Middle frontal gyrus (tissue), 1 donor: ENCODE results near the gene KRTAP9-9.
"Not testable (repeated sequence)": the region's sequence is repeated elsewhere in the genome, so short reads cannot be mapped to it uniquely, and the experiment has no call there.

Source experiments
- DNase-seq: peaks from one replicate; pipeline ENCODE4 v3.0.0-alpha.2; 2015; ENCODE audit warnings: low spot score; ENCODE audit errors: extremely low spot score

KRTAP9-9 gene

GRCh38 chr17:41264599-41264998 lies 9.4 kb downstream of the KRTAP9-9 start:
- no peak for DNase-seq

DNA sequence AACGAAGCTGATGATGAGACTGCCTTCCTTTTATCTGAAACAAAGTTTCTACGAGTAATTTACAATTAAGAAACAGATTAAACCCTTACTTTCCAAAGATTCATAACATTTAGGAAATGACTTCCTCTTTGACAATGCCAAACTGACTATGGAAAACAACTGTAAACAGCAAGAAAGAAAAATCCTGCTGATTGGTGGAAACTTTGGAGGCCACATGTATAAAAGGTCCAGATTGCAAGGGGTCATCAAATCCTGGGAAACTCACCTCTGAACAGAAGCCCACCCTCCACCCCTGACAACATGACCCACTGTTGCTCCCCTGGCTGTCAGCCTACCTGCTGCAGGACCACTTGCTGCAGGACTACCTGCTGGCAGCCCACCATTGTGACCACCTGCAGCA lies 9.9 kb downstream of the KRTAP9-9 start, which contains the start of gene KRTAP9-6:
TSS of gene KRTAP9-6 (plus strand) at position 301 of the 400 bp plus-strand sequence. CDS start at position 301, 0 bp downstream.
- no peak for DNase-seq

DNA sequence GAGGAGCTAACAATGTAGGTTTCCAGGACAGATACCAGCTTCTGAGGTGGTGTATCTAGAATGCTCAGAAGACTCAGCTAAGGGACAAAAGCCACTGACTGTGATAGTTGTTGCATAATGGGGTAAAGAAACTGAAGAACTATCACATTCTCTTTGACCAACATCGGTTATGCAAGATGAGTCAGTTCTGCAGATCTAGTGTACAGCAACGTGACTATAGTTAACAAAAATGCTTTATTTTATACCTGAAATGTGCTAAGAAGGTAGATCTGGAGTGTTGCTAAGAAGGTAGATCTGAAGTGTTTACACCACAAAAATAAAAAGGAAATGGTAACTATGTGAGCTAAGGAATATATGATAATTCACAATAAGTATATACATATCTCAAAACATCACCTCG lies 12.5 kb downstream of the KRTAP9-9 start:
- DNase-seq = no peak

GRCh38 chr17:41271323-41271722 lies 16.1 kb downstream of the KRTAP9-9 start:
- not testable (repeated sequence) for DNase-seq

DNA sequence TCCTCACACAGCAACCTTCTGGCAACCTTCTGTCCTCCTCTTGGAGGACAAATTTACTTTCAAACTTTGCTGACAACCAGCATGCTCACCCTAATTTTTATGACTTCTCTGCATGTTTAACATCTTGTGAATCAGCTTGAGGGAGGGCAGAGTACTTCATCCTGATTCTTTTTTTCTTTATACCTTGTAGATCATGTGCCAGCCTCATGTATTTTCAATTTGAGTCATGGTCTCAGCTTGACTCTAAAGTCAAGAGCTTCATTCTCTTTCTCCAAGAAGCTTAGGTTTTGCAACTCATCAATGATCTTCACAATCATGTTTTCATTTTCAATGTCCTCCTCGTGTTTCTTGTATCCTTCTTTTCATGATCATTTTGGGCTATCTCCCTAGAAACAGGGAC lies 16.7 kb downstream of the KRTAP9-9 start:
- DNase-seq = no peak

DNA sequence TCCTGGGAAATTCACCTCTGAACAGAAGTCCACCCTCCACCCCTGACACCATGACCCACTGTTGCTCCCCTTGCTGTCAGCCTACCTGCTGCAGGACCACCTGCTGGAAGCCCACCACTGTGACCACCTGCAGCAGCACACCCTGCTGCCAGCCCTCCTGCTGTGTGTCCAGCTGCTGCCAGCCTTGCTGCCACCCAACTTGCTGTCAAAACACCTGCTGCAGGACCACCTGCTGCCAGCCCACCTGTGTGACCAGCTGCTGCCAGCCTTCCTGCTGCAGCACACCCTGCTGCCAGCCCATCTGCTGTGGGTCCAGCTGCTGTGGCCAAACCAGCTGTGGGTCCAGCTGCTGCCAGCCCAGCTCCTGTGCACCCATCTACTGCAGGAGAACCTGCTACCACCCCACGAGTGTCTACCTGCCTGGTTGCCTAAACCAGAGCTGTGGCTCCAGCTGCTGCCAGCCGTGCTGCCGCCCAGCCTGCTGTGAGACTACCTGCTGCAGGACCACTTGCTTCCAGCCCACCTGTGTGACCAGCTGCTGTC lies 20.5 kb downstream of the KRTAP9-9 start, which contains the start of gene KRTAP9-7:
TSS of gene KRTAP9-7 (plus strand) at position 51 of the 543 bp plus-strand sequence. CDS start at position 51, 0 bp downstream.
- not testable (repeated sequence) for DNase-seq

DNA sequence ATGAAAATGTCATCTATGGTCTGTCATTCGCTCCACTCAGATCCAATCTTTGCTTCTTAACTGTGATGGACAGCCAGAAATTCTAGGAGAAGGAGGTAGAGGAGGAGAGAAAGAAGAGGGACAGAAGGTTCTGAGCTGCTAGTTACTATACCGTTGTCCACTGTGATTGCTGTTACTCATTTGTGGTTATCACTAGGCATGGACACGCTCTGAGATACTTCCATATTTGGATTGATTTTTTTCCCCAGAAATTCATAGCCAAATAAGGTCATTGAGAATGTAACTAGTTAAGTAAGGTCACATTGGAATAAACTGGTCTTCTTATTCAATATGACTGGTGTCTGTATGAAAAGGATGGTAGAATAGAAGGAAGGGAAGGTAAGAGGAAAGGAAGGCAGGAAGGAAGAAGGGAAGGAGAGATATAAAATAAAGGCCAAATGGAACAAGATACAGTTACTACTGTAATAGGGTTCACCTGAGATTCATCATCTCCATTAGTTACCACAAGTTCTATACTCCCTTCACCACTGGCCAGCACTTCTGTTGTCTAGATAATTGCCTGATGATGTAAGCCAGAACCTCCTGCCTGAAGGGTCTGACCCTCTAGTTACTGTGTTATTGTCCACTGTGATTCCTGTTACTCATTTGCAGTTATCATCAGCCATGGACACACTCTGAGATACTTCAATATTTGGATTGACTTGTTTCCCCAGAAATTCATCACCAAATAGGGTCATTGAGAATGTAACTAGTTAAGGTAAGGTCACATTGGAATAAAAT lies 23.2 kb downstream of the KRTAP9-9 start:
- DNase-seq = no peak

DNA sequence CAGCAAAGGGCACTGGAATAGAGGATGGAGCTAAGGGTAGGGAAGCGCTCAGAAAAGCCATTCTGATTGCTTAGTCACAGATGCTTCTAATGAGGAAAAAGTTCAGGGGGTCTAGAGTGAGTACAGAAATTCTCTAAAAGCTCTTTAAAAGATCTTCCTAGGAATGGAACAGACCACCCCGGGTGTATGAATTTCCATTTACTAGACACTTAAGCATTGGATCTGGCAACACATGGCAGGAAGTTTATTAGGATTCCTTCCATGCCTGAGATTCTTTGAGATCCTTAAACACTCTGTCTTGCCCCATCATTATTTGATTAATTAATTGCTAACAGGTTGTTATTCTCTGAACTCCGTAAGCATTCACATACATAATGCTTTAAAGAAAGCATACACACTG lies 28.9 kb downstream of the KRTAP9-9 start:
- no peak for DNase-seq

GRCh38 chr17:41284546-41284945 lies 29.4 kb downstream of the KRTAP9-9 start:
- no peak for DNase-seq

DNA sequence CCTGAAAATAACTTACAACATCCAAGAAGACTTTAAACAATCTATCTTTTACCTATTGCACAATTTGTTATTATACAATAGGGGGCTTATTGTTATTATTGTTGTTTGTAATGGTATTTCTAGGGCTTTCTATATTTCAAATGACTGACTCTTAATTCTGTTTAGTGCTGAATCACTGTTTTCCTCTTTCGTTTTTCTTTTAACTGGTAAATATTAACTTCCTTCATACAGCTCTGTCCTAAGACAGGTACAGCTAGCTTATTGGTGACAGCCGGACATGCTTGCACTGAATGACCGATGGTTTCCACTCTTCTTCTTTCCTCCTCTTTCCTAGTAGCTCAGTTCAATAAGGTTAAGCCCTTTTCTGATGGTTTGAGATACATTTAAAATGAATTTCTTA lies 31.9 kb downstream of the KRTAP9-9 start:
- DNase-seq = no peak

DNA sequence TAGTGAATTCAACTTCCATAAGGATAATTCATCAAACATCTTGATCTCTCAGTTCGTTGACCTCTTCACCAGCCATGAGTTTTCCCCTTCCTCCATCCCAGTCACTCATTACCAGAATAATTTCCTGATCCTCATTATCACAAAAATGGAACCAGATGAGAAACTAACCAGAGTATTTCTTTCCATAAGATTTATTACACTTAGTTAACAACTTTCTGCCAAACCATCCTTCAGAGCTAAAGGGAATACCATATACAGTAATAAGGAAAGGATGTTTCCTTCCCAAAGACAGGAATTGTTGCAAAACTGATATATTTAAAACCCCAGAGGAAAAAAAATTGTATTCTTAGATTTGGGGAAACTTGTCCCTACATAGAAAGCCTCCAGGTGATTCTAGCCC lies 38.8 kb downstream of the KRTAP9-9 start:
- DNase-seq = no peak

GRCh38 chr17:41296846-41297245 lies 41.7 kb downstream of the KRTAP9-9 start:
- no peak for DNase-seq

DNA sequence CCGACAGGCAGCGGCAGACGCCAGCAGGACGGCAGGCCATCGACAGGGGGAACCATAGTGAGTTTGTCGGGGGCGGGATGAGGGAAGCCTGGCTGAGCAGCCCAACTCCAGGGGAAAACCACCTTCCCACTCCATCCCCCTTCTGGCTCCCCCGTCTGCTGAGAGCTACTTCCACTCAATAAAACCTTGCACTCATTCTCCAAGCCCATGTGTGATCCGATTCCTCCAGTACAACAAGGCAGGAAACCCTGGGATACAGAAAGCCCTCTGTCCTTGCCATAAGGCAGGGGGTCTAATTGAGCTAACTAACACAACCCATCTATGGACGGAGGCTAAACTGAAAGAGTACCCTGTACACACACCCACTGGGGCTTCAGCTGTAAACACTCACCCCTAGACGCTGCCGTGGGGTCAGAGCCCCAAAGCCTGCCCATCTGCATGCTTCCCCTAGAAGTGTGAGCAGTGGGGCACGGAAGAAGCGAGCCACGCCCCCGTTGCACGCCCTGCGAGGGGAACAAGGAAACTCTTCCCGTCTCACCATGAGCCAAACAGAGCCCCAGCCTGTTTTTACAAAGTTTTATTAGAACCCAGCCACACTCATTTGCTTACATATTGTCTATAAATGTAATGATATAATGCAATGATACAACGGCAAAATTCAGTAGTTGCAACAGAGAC lies 43.4 kb downstream of the KRTAP9-9 start:
- DNase-seq = no peak

- no peak for DNase-seq
These were observed 46.1 kb downstream of the KRTAP9-9 start for GRCh38 chr17:41301204-41301790.

GRCh38 chr17:41301916-41302901 lies 47.0 kb downstream of the KRTAP9-9 start, which contains the start of gene KRTAP29-1:
Gene KRTAP29-1 (minus strand): TSS chr17:41302851. CDS start chr17:41302851, 0 bp downstream.
- no peak for DNase-seq

GRCh38 chr17:41302981-41303380 lies 47.8 kb downstream of the KRTAP9-9 start:
- no peak for DNase-seq

- no peak for DNase-seq
These were observed 48.9 kb downstream of the KRTAP9-9 start for GRCh38 chr17:41304091-41304490.
